SH-SY5Y (cell line): Measurements from ENCODE around the gene ZFP36L1.

Experiments used
- GATA2 ChIP-seq: IDR thresholded peaks from 2 replicates; pipeline ENCODE4 v1.6.1; 2011; ENCODE audit warnings: mild to moderate bottlenecking, low read depth, low read length
- GATA3 ChIP-seq: IDR thresholded peaks from 2 replicates; pipeline ENCODE4 v1.6.1; 2011; ENCODE audit warnings: low read depth, mild to moderate bottlenecking, low read length, moderate library complexity

- TF ChIP-seq GATA3 (no peak), GATA2 (no peak)
Measured at GRCh38 chr14:68777644-68778043, 15.2 kb downstream of the ZFP36L1 start.
